Small intestine (tissue), 7 donors: ENCODE measurements around the gene UPB1. TPM values are rescaled to one million over a fixed set of nuclear protein-coding genes. Genes with fewer than 3 reads are reported as not detected.

Source experiments
- DNase-seq, 2 donors: peaks; one replicate each; pipeline versions ENCODE4 v3.0.0 to v3.0.0-alpha.2; 2013
- FAIRE-seq: peaks from 2 replicates; lab custom pipeline; 2012; peaks lifted over from hg19 to GRCh38; lab: Jason Lieb, UNC
- H3K27ac ChIP-seq, 3 donors: one replicate each; pipeline ENCODE4 v1.5.1; 2013; ENCODE audit warnings: low read length in 2 of 3, mild to moderate bottlenecking in 2 of 3, control low read depth in 1 of 3, inconsistent platforms in 1 of 3, low read depth in 1 of 3, moderate library complexity in 1 of 3
- H3K27me3 ChIP-seq, 3 donors: one replicate each; pipeline ENCODE4 v1.6.1; 2013; ENCODE audit warnings: low read length in 3 of 3, inconsistent platforms in 1 of 3; ENCODE audit not compliant: control insufficient read depth in 3 of 3, insufficient read depth in 3 of 3
- H3K36me3 ChIP-seq, 3 donors: one replicate each; pipeline ENCODE4 v1.6.1; 2013; ENCODE audit warnings: low read length in 3 of 3, inconsistent platforms in 1 of 3, low read depth in 1 of 3, mild to moderate bottlenecking in 1 of 3, moderate library complexity in 1 of 3; ENCODE audit not compliant: control insufficient read depth in 3 of 3, insufficient read depth in 2 of 3
- H3K4me1 ChIP-seq, 3 donors: one replicate each; pipeline ENCODE4 v1.6.1; 2013; ENCODE audit warnings: low read length in 2 of 3, inconsistent platforms in 1 of 3, low read depth in 1 of 3, mild to moderate bottlenecking in 1 of 3, moderate library complexity in 1 of 3; ENCODE audit not compliant: control insufficient read depth in 3 of 3, insufficient read depth in 2 of 3
- H3K4me3 ChIP-seq, 3 donors: one replicate each; pipeline ENCODE4 v1.5.1; 2013; ENCODE audit warnings: low read length in 3 of 3, control low read depth in 1 of 3, inconsistent platforms in 1 of 3, low read depth in 1 of 3, mild to moderate bottlenecking in 1 of 3, moderate library complexity in 1 of 3
- H3K9me3 ChIP-seq, 2 donors: one replicate each; pipeline ENCODE4 v1.6.1; 2013; ENCODE audit warnings: low read depth in 1 of 2, low read length in 1 of 2; ENCODE audit not compliant: control insufficient read depth in 2 of 2, insufficient read depth in 1 of 2
- WGBS, 3 donors: extraction: QIAGEN DNeasy Blood & Tissue Kit; methylation state at CpG; one replicate each; pipeline ENCODE4 v1.1.7; 2013; 5-methylcytosine and 5-hydroxymethylcytosine counted together
- polyA plus RNA-seq, 4 donors: library from polyadenylated mRNA; stranded (reverse) in 3 of 4; unstranded in 1 of 4; fragments of 200-250 nt in 3 of 4; fragments of 120-200 nt in 1 of 4; gene quantifications; one replicate each; pipeline versions ENCODE4 v1.2.1 to v1.2.3, GENCODE V29; 2013
- donor health status: healthy with polysubstance abuse.
- donor health status: control.
- donor health status: control.
- donor health status: Bipolar disorder and iron deficiency.
- donor health status: healthy.

Gene UPB1
- polyA plus RNA-seq, 4 donors: 0.12 to 11.2 (median 3.1) TPM

DNA sequence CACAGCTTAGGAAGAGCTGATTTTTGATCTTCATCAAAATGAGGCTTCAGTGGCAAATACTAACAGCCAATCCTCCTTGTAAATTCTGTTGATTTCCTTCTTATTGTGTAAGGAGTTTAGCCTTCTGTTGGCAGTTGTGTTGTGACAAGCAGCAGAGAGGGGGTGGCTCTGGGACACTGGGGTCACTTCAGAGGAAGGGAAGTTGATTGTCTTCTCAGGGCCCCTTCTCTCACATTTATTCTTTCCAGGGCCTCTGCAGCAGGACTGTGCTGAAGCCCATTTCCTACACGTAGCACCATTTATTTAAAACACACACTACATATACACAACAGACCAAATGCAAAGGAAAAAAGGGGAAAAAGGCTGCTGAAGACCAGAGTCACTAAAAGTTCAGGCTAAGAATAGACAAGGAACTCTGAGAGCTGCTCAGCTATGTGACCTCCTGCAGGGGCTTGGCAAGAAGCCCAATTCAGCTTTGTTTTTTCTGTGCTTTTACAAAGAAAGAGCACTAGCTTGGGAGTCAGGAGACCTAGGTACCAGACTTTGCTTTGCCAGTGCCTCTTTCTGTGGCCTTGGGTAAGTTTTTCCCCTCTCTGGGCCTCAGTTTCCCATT lies 28.3 kb upstream of the UPB1 start:
- H3K36me3 ChIP-seq: peaks cover 0 to 10% (median 0%) of the 10 kb centered on the region in 3 donors
- H3K4me3 ChIP-seq: no peak overlapping the region
- FAIRE-seq (no peak), DNase-seq (no peak)
- H3K27ac ChIP-seq: peak overlapping the region in 2 of 3 donors; percentile 50 to 61
- WGBS, 3 donors: 46 to 88% (median 75%) methylated on average over 1 of the region's 1 CpG
- no peaks in the 10 kb centered on the region for H3K9me3 ChIP-seq
- H3K27me3 ChIP-seq: no peaks in the 10 kb centered on the region
- peaks cover 0 to 13% (median 5%) of the 10 kb centered on the region in 3 donors for H3K4me1 ChIP-seq

DNA sequence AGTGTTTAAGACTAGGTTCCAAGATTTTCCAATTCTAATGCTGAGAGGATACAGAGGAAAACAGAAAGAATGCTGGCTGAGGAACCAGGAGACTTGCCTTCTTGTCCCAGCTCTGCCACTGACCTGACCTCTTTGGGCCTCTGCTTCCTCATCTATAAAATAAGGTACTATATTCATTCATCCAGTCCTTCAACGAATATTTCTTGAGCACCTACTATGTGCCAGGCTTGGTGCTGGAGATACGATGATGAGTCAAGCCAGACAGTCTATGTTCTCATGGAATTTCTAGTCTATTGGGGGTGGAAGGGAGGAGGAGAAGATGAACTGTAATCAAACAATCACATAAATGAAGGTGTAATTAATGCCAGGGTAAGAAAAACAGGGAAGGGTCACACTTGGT lies 27.8 kb upstream of the UPB1 start:
- Histone ChIP-seq H3K27me3 (no peaks in the 10 kb centered on the region), H3K9me3 (no peaks in the 10 kb centered on the region), H3K4me1 (peaks cover 0 to 13% (median 5%) of the 10 kb centered on the region in 3 donors), H3K4me3 (no peak overlapping the region), H3K27ac (peak overlapping the region in 1 of 3 donors; percentile 21), H3K36me3 (peaks cover 0 to 10% (median 0%) of the 10 kb centered on the region in 3 donors)
- 70 to 90% (median 79%) methylated on average over 2 of the region's 2 CpGs for WGBS, 3 donors
- DNase-seq: no peak
- no peak for FAIRE-seq

DNA sequence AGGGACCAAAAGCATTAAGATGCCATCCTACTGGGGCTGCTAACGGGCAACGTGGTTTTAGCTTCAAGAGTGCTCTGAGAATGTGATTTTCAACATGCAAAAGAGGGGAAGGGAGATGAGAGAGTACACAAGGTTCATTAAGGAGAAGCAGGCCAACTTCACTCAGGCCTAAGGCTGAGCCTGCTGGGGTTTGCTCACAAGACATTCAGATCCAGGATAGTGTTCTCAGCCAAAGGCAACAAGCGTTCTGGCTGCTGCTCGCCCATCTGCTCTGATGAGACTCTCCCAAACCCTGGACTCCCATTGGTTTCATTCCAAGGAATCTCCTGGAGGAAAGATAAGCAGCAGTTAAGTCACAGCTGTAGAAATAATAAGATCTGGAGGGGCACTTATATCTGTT lies 23.6 kb upstream of the UPB1 start:
- H3K9me3 ChIP-seq: no peaks in the 10 kb centered on the region
- H3K27ac ChIP-seq: no peak overlapping the region
- DNase-seq (no peak), FAIRE-seq (no peak)
- no peaks in the 10 kb centered on the region for H3K27me3 ChIP-seq
- peaks cover 0 to 14% (median 0%) of the 10 kb centered on the region in 3 donors for H3K36me3 ChIP-seq
- no peak overlapping the region for H3K4me3 ChIP-seq
- WGBS, 3 donors: 77 to 91% (median 85%) methylated on average over 4 of the region's 4 CpGs
- peaks cover 0 to under 1% (median 0%) of the 10 kb centered on the region in 3 donors for H3K4me1 ChIP-seq

DNA sequence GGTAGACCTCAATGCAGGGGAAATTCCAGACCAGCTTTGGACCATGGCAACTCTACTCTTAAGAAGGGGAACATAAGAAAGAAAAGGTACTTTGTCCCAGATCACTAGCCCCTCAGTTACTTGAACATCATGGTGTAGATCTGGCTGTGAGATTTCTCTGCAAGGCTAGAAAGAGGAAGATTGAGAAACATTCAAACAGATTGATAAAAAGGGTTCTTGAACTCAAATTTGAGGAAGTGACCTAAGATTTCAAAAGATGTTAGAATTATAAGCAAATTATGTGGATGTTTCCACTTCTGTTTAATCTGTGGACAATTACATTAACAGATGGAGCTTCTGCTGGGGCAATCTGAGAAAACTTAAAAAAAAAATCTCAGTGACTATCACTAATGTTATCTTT lies 21.8 kb upstream of the UPB1 start:
- DNase-seq (no peak), FAIRE-seq (no peak)
- H3K36me3 ChIP-seq: peaks cover 0 to 6% (median 0%) of the 10 kb centered on the region in 3 donors

DNA sequence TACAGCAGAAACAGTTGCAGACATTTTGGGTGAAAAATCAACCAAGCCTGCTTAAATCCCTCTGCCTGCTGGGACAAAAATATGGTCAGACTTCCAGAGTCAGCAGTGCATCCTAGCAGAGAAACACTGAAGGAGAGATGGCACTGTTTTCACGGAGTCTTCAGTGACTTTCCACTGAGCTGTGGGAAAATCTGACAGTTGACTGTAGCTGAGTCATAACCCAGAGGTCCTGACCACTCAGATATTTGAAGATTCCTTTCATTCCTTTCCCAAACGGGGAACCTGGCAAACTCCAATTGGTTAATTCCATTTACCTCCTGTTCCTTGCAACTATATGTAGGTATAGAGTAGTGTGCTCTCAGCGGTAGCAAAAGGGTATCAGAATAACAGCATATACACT lies 20.9 kb upstream of the UPB1 start:
- DNase-seq: no peak
- Histone ChIP-seq H3K9me3 (no peaks in the 10 kb centered on the region), H3K36me3 (peaks cover 0 to 6% (median 0%) of the 10 kb centered on the region in 3 donors), H3K4me1 (no peaks in the 10 kb centered on the region), H3K27me3 (no peaks in the 10 kb centered on the region), H3K27ac (no peak overlapping the region), H3K4me3 (no peak overlapping the region)
- WGBS, 3 donors: 56 to 59% (median 56%) methylated on average over 3 of the region's 3 CpGs
- no peak for FAIRE-seq

More for the DNA sequence above, 21.8 kb upstream of the UPB1 start:
- Histone ChIP-seq H3K4me1 (no peaks in the 10 kb centered on the region), H3K4me3 (no peak overlapping the region), H3K9me3 (no peaks in the 10 kb centered on the region), H3K27ac (no peak overlapping the region), H3K27me3 (no peaks in the 10 kb centered on the region)

DNA sequence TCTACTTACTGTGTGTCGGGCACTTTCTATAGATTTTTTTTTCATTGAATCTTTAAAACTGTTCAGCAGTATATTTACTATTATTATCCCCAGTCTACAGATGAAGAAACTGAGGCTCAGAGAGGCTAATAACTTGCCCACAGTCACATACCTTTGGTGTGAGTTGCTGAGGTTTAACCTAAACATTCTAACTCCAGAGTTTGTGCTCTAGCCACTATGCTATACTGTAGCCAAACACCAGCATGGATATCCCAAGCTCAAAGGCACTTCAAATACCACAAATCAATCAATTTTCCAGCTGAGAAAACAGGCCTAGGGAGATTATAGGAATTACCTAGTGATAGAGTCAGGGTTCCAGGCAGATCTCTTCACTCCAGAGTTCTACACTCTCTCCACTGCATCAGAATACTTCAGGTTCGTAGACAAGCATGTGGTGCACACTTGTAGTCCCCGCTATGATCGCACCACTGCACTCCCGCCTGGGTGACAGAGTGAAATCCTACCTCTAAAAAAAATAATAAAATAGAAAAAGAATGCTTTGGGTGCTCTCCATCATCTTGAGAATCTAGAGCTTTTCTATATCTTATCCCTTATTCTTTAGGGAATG lies 20.4 kb upstream of the UPB1 start:
- FAIRE-seq: no peak
- WGBS, 3 donors: 78 to 90% (median 89%) methylated on average over 5 of the region's 5 CpGs

DNA sequence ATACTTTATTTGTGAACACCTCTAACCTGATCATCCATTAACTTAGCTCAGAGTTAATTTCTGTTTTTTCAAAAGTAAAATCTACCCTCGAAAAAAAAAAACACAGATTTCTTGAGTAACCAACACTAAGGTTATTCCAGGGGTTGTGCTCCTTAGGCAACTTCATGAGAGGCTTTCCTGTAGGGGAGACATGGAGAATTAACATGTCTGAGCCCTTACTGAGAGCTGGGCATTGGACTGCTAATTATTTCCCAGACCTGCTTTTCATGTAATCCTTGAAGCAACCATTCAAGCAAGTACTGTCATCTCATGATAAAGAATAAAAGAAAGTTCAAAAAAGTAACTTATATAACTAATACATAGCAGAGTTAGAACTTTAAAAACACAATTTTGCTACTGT lies 13.5 kb upstream of the UPB1 start:
- peaks cover 0 to 4% (median 0%) of the 10 kb centered on the region in 3 donors for H3K4me1 ChIP-seq
- H3K27me3 ChIP-seq: no peaks in the 10 kb centered on the region
- no peak overlapping the region for H3K27ac ChIP-seq
- DNase-seq: no peak
- no peak for FAIRE-seq
- no peak overlapping the region for H3K4me3 ChIP-seq
- WGBS, 3 donors: 56 to 64% (median 60%) methylated on average over 1 of the region's 1 CpG
- H3K36me3 ChIP-seq: no peaks in the 10 kb centered on the region
- H3K9me3 ChIP-seq: no peaks in the 10 kb centered on the region

More for the DNA sequence above, 20.4 kb upstream of the UPB1 start:
- Histone ChIP-seq H3K36me3 (peaks cover 0 to 6% (median 0%) of the 10 kb centered on the region in 3 donors), H3K9me3 (no peaks in the 10 kb centered on the region), H3K4me3 (no peak overlapping the region), H3K27ac (no peak overlapping the region), H3K4me1 (no peaks in the 10 kb centered on the region), H3K27me3 (no peaks in the 10 kb centered on the region)
- DNase-seq: no peak

DNA sequence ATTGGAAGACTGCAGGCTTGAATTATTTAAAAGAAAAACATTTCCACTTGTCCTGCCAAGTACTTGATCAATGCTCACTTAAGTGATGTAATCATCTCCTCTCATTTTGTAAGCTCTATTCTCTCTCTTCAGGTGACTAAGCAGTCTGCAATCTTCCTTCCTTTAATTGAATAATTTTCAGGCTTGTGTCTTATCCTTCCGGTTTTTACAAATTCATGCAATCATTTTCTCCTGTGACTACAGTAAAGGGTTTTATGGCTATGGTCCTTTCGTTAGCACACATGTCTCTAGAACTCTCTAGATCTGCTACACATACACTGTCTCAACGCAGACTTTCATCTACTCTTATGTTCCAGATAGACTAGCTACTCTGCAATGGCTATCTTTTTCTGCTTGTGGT lies 12.6 kb upstream of the UPB1 start:
- H3K9me3 ChIP-seq: no peaks in the 10 kb centered on the region
- DNase-seq: peak in 1 of 2 donors; percentile 21
- no peaks in the 10 kb centered on the region for H3K36me3 ChIP-seq
- H3K4me1 ChIP-seq: peaks cover 0 to 4% (median 0%) of the 10 kb centered on the region in 3 donors
- H3K4me3 ChIP-seq: no peak overlapping the region
- WGBS, 3 donors: 35 to 46% (median 45%) methylated on average over 3 of the region's 3 CpGs
- no peak for FAIRE-seq
- no peak overlapping the region for H3K27ac ChIP-seq
- H3K27me3 ChIP-seq: no peaks in the 10 kb centered on the region
